HEK293 (cell line): Measurements from ENCODE around the gene PI4KA.
A peak's percentile ranks its signal among the peaks of the same experiment; 100 is the strongest.
"Not testable (repeated sequence)": the region's sequence is repeated elsewhere in the genome, so short reads cannot be mapped to it uniquely, and the experiment has no call there.

Source experiments
- CTCF ChIA-PET: fragments of 350-600 bp; formaldehyde crosslinking; extraction: SDS; loops from one replicate; lab custom pipeline; 2021; ENCODE audit warnings: antibody characterized with exemption; lab: Yijun Ruan, JAX
- POLR2A ChIA-PET: fragments of 300-600 bp; formaldehyde crosslinking; extraction: SDS; loops from one replicate; lab custom pipeline; 2020; ENCODE audit warnings: antibody characterized with exemption, inconsistent platforms; lab: Yijun Ruan, JAX
- H3K27ac ChIP-seq: fragments of 200-500 bp; sonication (Bioruptor generic); 2 replicates; pipeline ENCODE4 v1.5.1; 2014; ENCODE audit warnings: low read depth, low read length, control low read depth, inconsistent platforms; ENCODE audit errors: extremely low read depth
- H3K36me3 ChIP-seq, 2 experiments: fragments of 200-500 bp in 1 of 2; sonication (Bioruptor generic) in 1 of 2; 1 replicate in 1 of 2; 2 replicates in 1 of 2; pipeline ENCODE4 v1.5.1; 2014 to 2017; ENCODE audit warnings: inconsistent platforms in 2 of 2, low read length in 2 of 2; ENCODE audit not compliant: control insufficient read depth in 2 of 2, insufficient read depth in 1 of 2
- H3K4me1 ChIP-seq: fragments of 200-500 bp; sonication (Bioruptor generic); 2 replicates; pipeline ENCODE4 v1.5.1; 2014; ENCODE audit warnings: mild to moderate bottlenecking, low read length, inconsistent platforms; ENCODE audit not compliant: control insufficient read depth, insufficient read depth
- H3K4me3 ChIP-seq: 2 replicates; pipeline ENCODE4 v1.5.1; 2011; ENCODE audit warnings: low read depth, mild to moderate bottlenecking, control low read depth, low read length, moderate library complexity
- H3K9me3 ChIP-seq: fragments of 200-500 bp; sonication (Bioruptor generic); 2 replicates; pipeline ENCODE4 v1.5.1; 2014; ENCODE audit warnings: low read depth, low read length, inconsistent platforms; ENCODE audit not compliant: control insufficient read depth, insufficient read depth
- GLIS1 ChIP-seq: fragments of 450-650 bp; formaldehyde crosslinking; IDR thresholded peaks from 2 replicates; pipeline ENCODE4 v1.5.1; 2016; ENCODE audit warnings: missing biosample characterization, missing genetic modification characterization
- ZNF157 ChIP-seq: fragments of 450-650 bp; formaldehyde crosslinking; IDR thresholded peaks from 2 replicates; pipeline ENCODE4 v1.5.1; 2016; ENCODE audit warnings: missing biosample characterization, missing genetic modification characterization
- ZNF16 ChIP-seq: fragments of 450-650 bp; formaldehyde crosslinking; IDR thresholded peaks from 2 replicates; pipeline ENCODE4 v1.5.1; 2016; ENCODE audit warnings: low read depth, missing biosample characterization, missing genetic modification characterization
- ZNF350 ChIP-seq: fragments of 450-650 bp; formaldehyde crosslinking; IDR thresholded peaks from 2 replicates; pipeline ENCODE4 v1.5.0; 2017; ENCODE audit warnings: missing biosample characterization, mild to moderate bottlenecking, missing genetic modification characterization
- ZNF391 ChIP-seq: fragments of 450-650 bp; formaldehyde crosslinking; IDR thresholded peaks from 2 replicates; pipeline ENCODE4 v1.5.1; 2016; ENCODE audit warnings: low read depth, missing biosample characterization, missing genetic modification characterization, borderline replicate concordance
- ZNF426 ChIP-seq: fragments of 450-650 bp; formaldehyde crosslinking; IDR thresholded peaks from 2 replicates; pipeline ENCODE4 v1.5.1; 2017; ENCODE audit warnings: missing biosample characterization, missing genetic modification characterization, mild to moderate bottlenecking, inconsistent platforms, moderate library complexity
- ZNF664 ChIP-seq: fragments of 450-650 bp; formaldehyde crosslinking; IDR thresholded peaks from 2 replicates; pipeline ENCODE4 v1.5.1; 2016; ENCODE audit warnings: missing biosample characterization, missing genetic modification characterization
- ZSCAN23 ChIP-seq: fragments of 450-650 bp; formaldehyde crosslinking; IDR thresholded peaks from 2 replicates; pipeline ENCODE4 v1.5.1; 2016; ENCODE audit warnings: missing biosample characterization, missing genetic modification characterization
- TF ChIP-seq, protein P1 (sequence below): fragments of 450-650 bp; formaldehyde crosslinking; IDR thresholded peaks from 2 replicates; pipeline ENCODE4 v1.5.1; 2016; ENCODE audit warnings: missing biosample characterization, missing genetic modification characterization
- TF ChIP-seq, protein P2 (sequence below): sonication (generic); formaldehyde crosslinking; IDR thresholded peaks from 2 replicates; pipeline ENCODE4 v1.8.1; 2022; ENCODE audit warnings: mild to moderate bottlenecking, moderate library complexity, missing genetic modification reagents
- TF ChIP-seq, protein P3 (sequence below): fragments of 450-650 bp; formaldehyde crosslinking; IDR thresholded peaks from 2 replicates; pipeline ENCODE4 v1.5.1; 2017; ENCODE audit warnings: missing biosample characterization, missing genetic modification characterization

The PI4KA gene

GRCh38 chr22:20775342-20775895, 83.2 kb downstream of the PI4KA start (continued):
- TF ChIP-seq, protein P1, sequence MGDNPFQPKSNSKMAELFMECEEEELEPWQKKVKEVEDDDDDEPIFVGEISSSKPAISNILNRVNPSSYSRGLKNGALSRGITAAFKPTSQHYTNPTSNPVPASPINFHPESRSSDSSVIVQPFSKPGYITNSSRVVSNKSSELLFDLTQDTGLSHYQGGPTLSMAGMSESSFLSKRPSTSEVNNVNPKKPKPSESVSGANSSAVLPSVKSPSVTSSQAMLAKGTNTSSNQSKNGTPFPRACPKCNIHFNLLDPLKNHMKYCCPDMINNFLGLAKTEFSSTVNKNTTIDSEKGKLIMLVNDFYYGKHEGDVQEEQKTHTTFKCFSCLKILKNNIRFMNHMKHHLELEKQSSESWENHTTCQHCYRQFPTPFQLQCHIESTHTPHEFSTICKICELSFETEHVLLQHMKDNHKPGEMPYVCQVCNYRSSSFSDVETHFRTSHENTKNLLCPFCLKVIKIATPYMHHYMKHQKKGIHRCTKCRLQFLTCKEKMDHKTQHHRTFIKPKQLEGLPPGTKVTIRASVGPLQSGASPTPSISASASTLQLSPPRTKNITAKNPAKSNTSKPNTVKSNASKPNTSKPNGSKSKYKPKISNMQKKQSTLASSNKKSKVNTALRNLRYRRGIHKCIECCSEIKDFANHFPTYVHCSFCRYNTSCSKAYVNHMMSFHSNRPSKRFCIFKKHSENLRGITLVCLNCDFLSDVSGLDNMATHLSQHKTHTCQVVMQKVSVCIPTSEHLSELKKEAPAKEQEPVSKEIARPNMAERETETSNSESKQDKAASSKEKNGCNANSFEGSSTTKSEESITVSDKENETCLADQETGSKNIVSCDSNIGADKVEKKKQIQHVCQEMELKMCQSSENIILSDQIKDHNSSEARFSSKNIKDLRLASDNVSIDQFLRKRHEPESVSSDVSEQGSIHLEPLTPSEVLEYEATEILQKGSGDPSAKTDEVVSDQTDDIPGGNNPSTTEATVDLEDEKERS (tag by site-specific recombination), result no peak
- TF ChIP-seq ZNF157 (tag by site-specific recombination) (no peak), ZSCAN23 (tag by site-specific recombination) (no peak)

DNA sequence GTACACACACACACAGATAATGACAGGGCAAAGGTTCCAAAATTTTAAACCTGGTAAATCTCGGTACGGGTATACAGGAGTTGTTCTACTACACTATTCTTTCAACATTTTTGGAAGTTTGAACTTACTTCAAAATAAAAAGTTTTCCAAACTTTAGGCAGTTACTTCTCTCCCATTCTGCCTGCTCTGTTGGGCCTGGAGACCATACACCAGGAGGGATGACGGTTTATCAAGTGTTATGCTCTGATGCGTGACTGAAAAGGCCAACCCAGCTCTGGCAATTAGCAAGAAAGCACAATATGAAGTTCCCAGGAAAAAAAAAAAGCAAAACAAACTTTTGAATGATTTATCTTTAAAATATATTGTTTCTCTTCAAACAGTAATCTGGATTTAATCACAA, 83.7 kb downstream of the PI4KA start:
- POLR2A ChIA-PET, result no interaction called here
- TF ChIP-seq GLIS1 (tag by site-specific recombination), result no peak
- Histone ChIP-seq H3K36me3 (peaks cover 0 to 17% of the 10 kb centered on the region in 2 experiments; a peak in 1 of 3 replicates), H3K9me3 (no peaks in the 10 kb centered on the region), H3K4me3 (no peak overlapping the region), H3K4me1 (no peaks in the 10 kb centered on the region), H3K27ac (no peak overlapping the region)
- CTCF ChIA-PET, result interaction anchor here (1.4 kb wide), 1 partner anchor 9 kb away, joined by 6 read pairs; no protein-coding TSS in a partner anchor

- ChIA-PET CTCF (interaction anchor here (0.5 to 1.6 kb wide), 5 partner anchors 10 to 807 kb away, joined by 3 to 6 read pairs (median 3); partner anchors contain the start of gene LZTR1), POLR2A (interaction anchor here (0.7 kb wide), 1 partner anchor 15 kb away, joined by 3 read pairs; no protein-coding TSS in a partner anchor)
- no peak within 1 kb of the TSS for H3K27ac ChIP-seq
- no peak within 1 kb of the TSS for H3K4me3 ChIP-seq
- no peak for TF ChIP-seq ZNF391 (tag by site-specific recombination)
- TF ChIP-seq, protein P2, sequence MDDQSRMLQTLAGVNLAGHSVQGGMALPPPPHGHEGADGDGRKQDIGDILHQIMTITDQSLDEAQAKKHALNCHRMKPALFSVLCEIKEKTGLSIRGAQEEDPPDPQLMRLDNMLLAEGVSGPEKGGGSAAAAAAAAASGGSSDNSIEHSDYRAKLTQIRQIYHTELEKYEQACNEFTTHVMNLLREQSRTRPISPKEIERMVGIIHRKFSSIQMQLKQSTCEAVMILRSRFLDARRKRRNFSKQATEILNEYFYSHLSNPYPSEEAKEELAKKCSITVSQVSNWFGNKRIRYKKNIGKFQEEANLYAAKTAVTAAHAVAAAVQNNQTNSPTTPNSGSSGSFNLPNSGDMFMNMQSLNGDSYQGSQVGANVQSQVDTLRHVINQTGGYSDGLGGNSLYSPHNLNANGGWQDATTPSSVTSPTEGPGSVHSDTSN (CRISPR knock-in tag), result no peak
- TF ChIP-seq, protein P3, sequence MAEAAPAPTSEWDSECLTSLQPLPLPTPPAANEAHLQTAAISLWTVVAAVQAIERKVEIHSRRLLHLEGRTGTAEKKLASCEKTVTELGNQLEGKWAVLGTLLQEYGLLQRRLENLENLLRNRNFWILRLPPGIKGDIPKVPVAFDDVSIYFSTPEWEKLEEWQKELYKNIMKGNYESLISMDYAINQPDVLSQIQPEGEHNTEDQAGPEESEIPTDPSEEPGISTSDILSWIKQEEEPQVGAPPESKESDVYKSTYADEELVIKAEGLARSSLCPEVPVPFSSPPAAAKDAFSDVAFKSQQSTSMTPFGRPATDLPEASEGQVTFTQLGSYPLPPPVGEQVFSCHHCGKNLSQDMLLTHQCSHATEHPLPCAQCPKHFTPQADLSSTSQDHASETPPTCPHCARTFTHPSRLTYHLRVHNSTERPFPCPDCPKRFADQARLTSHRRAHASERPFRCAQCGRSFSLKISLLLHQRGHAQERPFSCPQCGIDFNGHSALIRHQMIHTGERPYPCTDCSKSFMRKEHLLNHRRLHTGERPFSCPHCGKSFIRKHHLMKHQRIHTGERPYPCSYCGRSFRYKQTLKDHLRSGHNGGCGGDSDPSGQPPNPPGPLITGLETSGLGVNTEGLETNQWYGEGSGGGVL (tag by site-specific recombination), result no peak
- TF ChIP-seq ZNF16, result no peak
- no peak for TF ChIP-seq ZNF426 (tag by site-specific recombination)
- no peaks in the 10 kb centered on the region for H3K4me1 ChIP-seq
- no peaks in the 10 kb centered on the region for H3K9me3 ChIP-seq
- H3K36me3 ChIP-seq, result peaks cover 0 to 21% of the 10 kb centered on the region in 2 experiments; a peak in 1 of 3 replicates
Observed at GRCh38 chr22:20773793-20774212, 84.8 kb downstream of the PI4KA start, which contains the start of gene SERPIND1. SERPIND1 (plus strand) TSS chr22:20774113; CDS start chr22:20779313, 5,200 bp downstream.

DNA sequence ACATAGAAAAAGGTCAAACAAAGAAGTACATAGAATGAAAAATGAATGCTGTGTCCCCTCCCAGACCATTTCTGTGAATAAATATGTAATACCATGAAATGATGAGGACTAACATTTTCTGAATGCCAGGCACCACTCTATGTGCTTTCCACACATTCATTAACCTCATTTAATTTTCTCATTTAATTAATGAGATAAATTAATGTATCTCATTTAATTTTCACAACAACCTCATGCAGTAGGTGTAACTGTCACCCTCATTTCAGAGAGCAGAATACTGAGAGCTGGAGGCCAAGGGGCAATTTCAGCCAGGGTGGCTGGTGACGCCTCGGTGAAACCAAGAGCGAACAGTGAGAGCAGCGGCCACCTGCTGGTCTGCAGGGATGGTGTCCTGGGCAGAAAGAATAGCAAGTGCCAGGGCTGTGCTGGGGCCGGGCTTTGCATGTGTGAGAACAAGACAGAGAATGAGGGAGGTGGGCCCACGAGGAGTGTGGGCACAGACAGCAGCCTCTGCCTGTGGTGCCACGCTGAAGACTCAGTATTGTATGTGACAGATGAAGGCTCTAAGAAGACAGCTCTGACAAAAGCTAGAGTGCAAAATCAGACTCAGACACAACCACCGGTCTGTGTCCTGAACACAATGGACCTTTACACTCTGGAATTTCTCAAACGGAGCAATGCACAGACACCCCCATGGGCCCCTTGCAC, 86.5 kb downstream of the PI4KA start:
- H3K4me1 ChIP-seq, result no peaks in the 10 kb centered on the region
- H3K27ac ChIP-seq, result no peak overlapping the region
- POLR2A ChIA-PET, result no interaction called here
- H3K4me3 ChIP-seq, result no peak overlapping the region
- peaks cover 0 to 25% of the 10 kb centered on the region in 2 experiments; a peak in 1 of 3 replicates for H3K36me3 ChIP-seq
- H3K9me3 ChIP-seq, result no peaks in the 10 kb centered on the region
- TF ChIP-seq ZNF664 (tag by site-specific recombination), result peak; percentile 94
- no peak for TF ChIP-seq ZNF350 (tag by site-specific recombination)
- TF ChIP-seq, all 188 proteins: peak for 1
- CTCF ChIA-PET, result interaction anchor here (1.3 to 1.5 kb wide), 2 partner anchors 12 to 30 kb away, joined by 3 to 5 read pairs; no protein-coding TSS in a partner anchor

GRCh38 chr22:20769496-20769826, 89.2 kb downstream of the PI4KA start:
- H3K9me3 ChIP-seq, H3K27ac ChIP-seq, POLR2A ChIA-PET, H3K4me1 ChIP-seq, H3K4me3 ChIP-seq: not testable (repeated sequence)
- CTCF ChIA-PET, result interaction anchor here (2.2 kb wide), 1 partner anchor 15 kb away, joined by 8 read pairs; no protein-coding TSS in a partner anchor
- peaks cover 0 to 37% of the 10 kb centered on the region in 2 experiments; a peak in 1 of 3 replicates for H3K36me3 ChIP-seq
